Spleen (tissue), 7 donors: ENCODE data around the gene METTL25.

ENCODE experiments used
- POLR2AphosphoS5 ChIP-seq, 3 donors: sonication (generic); formaldehyde crosslinking; IDR thresholded peaks; one replicate each; pipeline ENCODE4 v1.5.1; 2017; ENCODE audit warnings: antibody characterized with exemption in 3 of 3
- TF ChIP-seq, protein P1 (sequence below), 11 experiments: fragments of 200-600 bp in 7 of 11; fragments of 450-650 bp in 4 of 11; sonication (generic) in 4 of 11; IDR thresholded peaks in 8 of 11; conservative IDR thresholded peaks in 3 of 11; 1 replicate in 7 of 11; 2 replicates in 4 of 11; pipeline versions ENCODE4 v1.4.0 to v1.8.0; 2016 to 2021; ENCODE audit warnings: antibody characterized with exemption in 11 of 11, inconsistent platforms in 4 of 11, mild to moderate bottlenecking in 1 of 11
- donor health status: DM: no; HTN: no; CAD: no; lungs with moderate emphysema.
- donor health status: DM: no; HTN: no; CAD: no.
- donor health status: DM: no; HTN: no; CAD: no.

DNA sequence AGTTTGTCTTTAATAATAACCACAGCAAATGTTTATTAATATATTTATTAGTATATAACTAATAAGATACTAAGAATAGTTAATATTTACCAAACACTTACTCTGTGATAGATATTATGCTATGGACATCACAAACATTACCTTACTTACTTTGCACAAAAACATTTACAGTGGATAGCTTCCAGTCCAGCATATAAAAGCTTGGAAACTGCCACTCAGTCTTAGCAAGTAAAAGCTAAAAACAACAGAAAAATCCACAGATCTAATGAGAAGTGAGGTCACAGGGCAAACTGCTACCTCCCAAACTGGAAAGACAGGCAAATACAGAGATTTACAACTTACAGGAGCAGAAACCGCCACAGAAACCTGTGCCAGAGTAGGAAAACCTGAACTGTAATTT, 99.8 kb downstream of the METTL25 start:
- TF ChIP-seq, protein P1, sequence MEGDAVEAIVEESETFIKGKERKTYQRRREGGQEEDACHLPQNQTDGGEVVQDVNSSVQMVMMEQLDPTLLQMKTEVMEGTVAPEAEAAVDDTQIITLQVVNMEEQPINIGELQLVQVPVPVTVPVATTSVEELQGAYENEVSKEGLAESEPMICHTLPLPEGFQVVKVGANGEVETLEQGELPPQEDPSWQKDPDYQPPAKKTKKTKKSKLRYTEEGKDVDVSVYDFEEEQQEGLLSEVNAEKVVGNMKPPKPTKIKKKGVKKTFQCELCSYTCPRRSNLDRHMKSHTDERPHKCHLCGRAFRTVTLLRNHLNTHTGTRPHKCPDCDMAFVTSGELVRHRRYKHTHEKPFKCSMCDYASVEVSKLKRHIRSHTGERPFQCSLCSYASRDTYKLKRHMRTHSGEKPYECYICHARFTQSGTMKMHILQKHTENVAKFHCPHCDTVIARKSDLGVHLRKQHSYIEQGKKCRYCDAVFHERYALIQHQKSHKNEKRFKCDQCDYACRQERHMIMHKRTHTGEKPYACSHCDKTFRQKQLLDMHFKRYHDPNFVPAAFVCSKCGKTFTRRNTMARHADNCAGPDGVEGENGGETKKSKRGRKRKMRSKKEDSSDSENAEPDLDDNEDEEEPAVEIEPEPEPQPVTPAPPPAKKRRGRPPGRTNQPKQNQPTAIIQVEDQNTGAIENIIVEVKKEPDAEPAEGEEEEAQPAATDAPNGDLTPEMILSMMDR (IDR thresholded peaks at IDR 0.05 in 8 of 11, conservative IDR thresholded peaks at IDR 0.05 in 3 of 11), result no peak
- TF ChIP-seq POLR2AphosphoS5 (IDR thresholded peaks at IDR 0.05), result no peak
